ENCODE data around the gene PCDHAC2. TPM values are rescaled to one million over a fixed set of nuclear protein-coding genes. Genes with fewer than 3 reads are reported as not detected.

The PCDHAC2 gene
- total RNA-seq, 1 experiment from 2014 or later = 3.4 TPM

GRCh38 chr5:140973550-140973949 is 7.3 kb downstream of the PCDHAC2 start:
- no peak overlapping the region for H2AFZ ChIP-seq
- CTCF ChIA-PET = interaction anchor here (0.8 kb wide), 1 partner anchor 66 kb away, joined by 4 read pairs; no protein-coding TSS in a partner anchor
- POLR2A ChIA-PET (ENCODE audit: unreplicated experiment) = interaction anchor here (0.6 kb wide), 1 partner anchor 28 kb away, joined by 3 read pairs; no protein-coding TSS in a partner anchor
- TF ChIP-seq EZH2 (IDR thresholded peaks at IDR 0.05; ENCODE audit: low read depth) (no peak), CTCF (conservative IDR thresholded peaks at IDR 0.05) (no peak)
- no TSS peak for BruUV-seq (replicated peaks)
- H3K4me2 ChIP-seq = no peak overlapping the region
- no peaks in the 10 kb centered on the region for H3K79me2 ChIP-seq (ENCODE audit: low read depth)
- H3K27me3 ChIP-seq (ENCODE audit: insufficient read depth, low read depth) = no peaks in the 10 kb centered on the region
- no peaks in the 10 kb centered on the region for H4K20me1 ChIP-seq (ENCODE audit: insufficient read depth)
- intact Hi-C loops (cut with micrococcal nuclease; ENCODE audit: unreplicated experiment) = no loop called here
- H3K27ac ChIP-seq = no peak overlapping the region
- H3K36me3 ChIP-seq (ENCODE audit: low read depth) = no peaks in the 10 kb centered on the region
- 0 out of 2 replicates have a peak, but pooled peaks cover 3% of the 10 kb centered on the region for H3K9me3 ChIP-seq (ENCODE audit: insufficient read depth, low read depth)
- no peak overlapping the region for H3K4me3 ChIP-seq
- no peak for DNase-seq
- H3K4me1 ChIP-seq (replicated peaks; ENCODE audit: insufficient read depth) = no peaks in the 10 kb centered on the region
- no peaks in the 10 kb centered on the region for H3K9me2 ChIP-seq (ENCODE audit: insufficient read depth)
- H3F3A ChIP-seq (ENCODE audit: insufficient read depth, low read depth) = no peaks in the 10 kb centered on the region

GRCh38 chr5:140977003-140977402 is 10.7 kb downstream of the PCDHAC2 start:
- no peak overlapping the region for H3K4me3 ChIP-seq
- ChIA-PET CTCF (no interaction called here), POLR2A (ENCODE audit: unreplicated experiment) (no interaction called here)
- DNase-seq = peak in 1 of 2 experiments; percentile 35
- no peaks in the 10 kb centered on the region for H3K9me2 ChIP-seq (ENCODE audit: insufficient read depth)
- TF ChIP-seq CTCF (conservative IDR thresholded peaks at IDR 0.05) = no peak
- no peak for TF ChIP-seq EZH2 (IDR thresholded peaks at IDR 0.05; ENCODE audit: low read depth)
- H4K20me1 ChIP-seq (ENCODE audit: insufficient read depth) = no peaks in the 10 kb centered on the region
- BruUV-seq (replicated peaks) = no TSS peak
- no peak overlapping the region for H3K4me2 ChIP-seq
- intact Hi-C loops (cut with micrococcal nuclease; ENCODE audit: unreplicated experiment) = no loop called here
- H3K27ac ChIP-seq = 0 out of 2 replicates have a peak overlapping the region, but pooled peaks have one; percentile 28
- H3K9me3 ChIP-seq (ENCODE audit: insufficient read depth, low read depth) = 0 out of 2 replicates have a peak, but pooled peaks cover 3% of the 10 kb centered on the region
- H3F3A ChIP-seq (ENCODE audit: insufficient read depth, low read depth) = no peaks in the 10 kb centered on the region
- H3K27me3 ChIP-seq (ENCODE audit: insufficient read depth, low read depth) = no peaks in the 10 kb centered on the region
- H3K4me1 ChIP-seq (replicated peaks; ENCODE audit: insufficient read depth) = no peaks in the 10 kb centered on the region
- H3K79me2 ChIP-seq (ENCODE audit: low read depth) = no peaks in the 10 kb centered on the region
- no peaks in the 10 kb centered on the region for H3K36me3 ChIP-seq (ENCODE audit: low read depth)
- H2AFZ ChIP-seq = no peak overlapping the region

GRCh38 chr5:140978260-140978659 is 12.0 kb downstream of the PCDHAC2 start:
- Histone ChIP-seq H3K4me2 (no peak overlapping the region), H3K9me3 (ENCODE audit: insufficient read depth, low read depth) (no peaks in the 10 kb centered on the region), H3K36me3 (ENCODE audit: low read depth) (no peaks in the 10 kb centered on the region), H3K4me1 (replicated peaks; ENCODE audit: insufficient read depth) (no peaks in the 10 kb centered on the region), H3K4me3 (no peak overlapping the region), H4K20me1 (ENCODE audit: insufficient read depth) (no peaks in the 10 kb centered on the region), H3K79me2 (ENCODE audit: low read depth) (no peaks in the 10 kb centered on the region), H3K27ac (no peak overlapping the region), H3F3A (ENCODE audit: insufficient read depth, low read depth) (no peaks in the 10 kb centered on the region), H3K27me3 (ENCODE audit: insufficient read depth, low read depth) (no peaks in the 10 kb centered on the region), H2AFZ (no peak overlapping the region), H3K9me2 (ENCODE audit: insufficient read depth) (no peaks in the 10 kb centered on the region)
- TF ChIP-seq CTCF (conservative IDR thresholded peaks at IDR 0.05) (no peak), EZH2 (IDR thresholded peaks at IDR 0.05; ENCODE audit: low read depth) (no peak)
- ChIA-PET CTCF (interaction anchor here (1.2 kb wide), 1 partner anchor 614 kb away, joined by 4 read pairs; no protein-coding TSS in a partner anchor), POLR2A (ENCODE audit: unreplicated experiment) (no interaction called here)
- no TSS peak for BruUV-seq (replicated peaks)
- intact Hi-C loops (cut with micrococcal nuclease; ENCODE audit: unreplicated experiment) = no loop called here
- DNase-seq = no peak

All from PC-9 (cell line).